RWPE1 (cell line): ENCODE data around the gene CORO2A.

Source experiments
- CTCF ChIA-PET: fragments of 350-600 bp; sonication (Branson Sonifier 250); formaldehyde crosslinking; extraction: SDS; loops from one replicate; lab custom pipeline; 2021; lab: Yijun Ruan, JAX
- POLR2A ChIA-PET: fragments of 400-600 bp; formaldehyde crosslinking; extraction: SDS; loops from one replicate; lab custom pipeline; 2020; ENCODE audit warnings: antibody characterized with exemption; ENCODE audit not compliant: low non-redundant PET; lab: Yijun Ruan, JAX
- DNase-seq: peaks from one replicate; pipeline ENCODE4 v3.0.0; 2012; ENCODE audit warnings: low spot score
- H3K27ac ChIP-seq: fragments of 450-650 bp; 2 replicates; pipeline ENCODE4 v1.5.1; 2017
- TF ChIP-seq, protein P1 (sequence below): fragments of 450-650 bp; conservative IDR thresholded peaks from 2 replicates; pipeline ENCODE4 v1.5.1; 2017; ENCODE audit warnings: low read depth, mild to moderate bottlenecking

CORO2A gene

DNA sequence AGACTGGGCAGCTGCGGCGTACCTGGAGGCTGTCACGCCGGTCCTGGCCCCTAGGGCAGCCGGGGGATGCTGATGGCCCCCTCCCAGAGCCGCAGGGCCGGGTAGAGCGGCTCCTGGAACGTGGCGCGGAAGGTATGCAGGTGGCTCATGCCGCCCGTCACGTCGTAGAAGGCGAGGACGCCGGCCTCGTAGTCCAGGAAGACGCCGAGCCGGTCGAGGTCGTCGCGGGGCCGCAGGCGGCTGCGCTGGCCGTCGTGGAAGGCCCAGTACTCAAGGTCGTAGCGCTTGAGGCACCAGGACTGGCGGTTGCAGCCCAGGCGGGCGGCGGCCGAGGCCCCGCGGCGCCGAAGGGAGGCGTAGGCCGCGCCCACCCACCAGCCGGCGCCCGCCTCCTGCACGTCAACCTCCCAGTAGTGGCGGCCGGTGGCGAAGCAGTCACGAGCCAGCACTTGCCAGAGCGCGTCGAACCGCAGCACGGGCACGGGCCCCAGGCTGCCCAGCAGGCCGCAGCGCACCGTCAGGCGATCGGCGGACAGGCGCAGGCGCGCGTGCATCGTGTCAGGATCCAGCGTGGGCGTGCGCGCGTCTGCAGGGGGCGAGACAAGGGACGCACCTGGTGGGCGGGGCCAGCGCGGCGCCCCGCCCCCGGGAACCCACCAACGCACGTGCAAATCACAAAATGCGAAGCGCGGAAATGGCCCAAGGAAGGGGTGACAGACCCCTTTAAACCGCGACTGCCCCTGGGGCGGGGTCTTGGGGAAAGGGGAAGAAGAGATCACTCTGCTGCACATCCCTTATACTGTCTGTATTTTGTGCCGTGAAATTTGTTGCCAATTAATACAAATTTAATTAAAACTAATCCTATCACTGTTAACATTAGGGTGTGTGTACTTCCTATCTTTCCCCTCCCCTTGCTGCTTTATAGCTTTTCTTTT lies 104.8 kb downstream of the CORO2A start:
- H3K27ac ChIP-seq = peak overlapping the region; percentile 69
- ChIA-PET POLR2A (no interaction called here), CTCF (interaction anchor here (0.6 to 0.7 kb wide), 2 partner anchors 8 to 72 kb away, joined by 3 read pairs; no protein-coding TSS in a partner anchor)

GRCh38 chr9:98086461-98086860 lies 106.0 kb downstream of the CORO2A start:
- ChIA-PET CTCF (interaction anchor here (1.0 kb wide), 1 partner anchor 12 kb away, joined by 3 read pairs; no protein-coding TSS in a partner anchor), POLR2A (interaction anchor here (1.0 kb wide), 1 partner anchor 9 kb away, joined by 3 read pairs; no protein-coding TSS in a partner anchor)
- no peak for DNase-seq
- peak overlapping the region; percentile 69 for H3K27ac ChIP-seq
- TF ChIP-seq, protein P1, sequence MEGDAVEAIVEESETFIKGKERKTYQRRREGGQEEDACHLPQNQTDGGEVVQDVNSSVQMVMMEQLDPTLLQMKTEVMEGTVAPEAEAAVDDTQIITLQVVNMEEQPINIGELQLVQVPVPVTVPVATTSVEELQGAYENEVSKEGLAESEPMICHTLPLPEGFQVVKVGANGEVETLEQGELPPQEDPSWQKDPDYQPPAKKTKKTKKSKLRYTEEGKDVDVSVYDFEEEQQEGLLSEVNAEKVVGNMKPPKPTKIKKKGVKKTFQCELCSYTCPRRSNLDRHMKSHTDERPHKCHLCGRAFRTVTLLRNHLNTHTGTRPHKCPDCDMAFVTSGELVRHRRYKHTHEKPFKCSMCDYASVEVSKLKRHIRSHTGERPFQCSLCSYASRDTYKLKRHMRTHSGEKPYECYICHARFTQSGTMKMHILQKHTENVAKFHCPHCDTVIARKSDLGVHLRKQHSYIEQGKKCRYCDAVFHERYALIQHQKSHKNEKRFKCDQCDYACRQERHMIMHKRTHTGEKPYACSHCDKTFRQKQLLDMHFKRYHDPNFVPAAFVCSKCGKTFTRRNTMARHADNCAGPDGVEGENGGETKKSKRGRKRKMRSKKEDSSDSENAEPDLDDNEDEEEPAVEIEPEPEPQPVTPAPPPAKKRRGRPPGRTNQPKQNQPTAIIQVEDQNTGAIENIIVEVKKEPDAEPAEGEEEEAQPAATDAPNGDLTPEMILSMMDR = no peak

More for the DNA sequence above, 104.8 kb downstream of the CORO2A start:
- TF ChIP-seq, protein P1 = no peak
- peak; percentile 69 for DNase-seq

GRCh38 chr9:98085944-98086343 lies 106.5 kb downstream of the CORO2A start:
- ChIA-PET POLR2A (no interaction called here), CTCF (interaction anchor here (3.1 kb wide), 1 partner anchor 12 kb away, joined by 16 read pairs; no protein-coding TSS in a partner anchor)
- TF ChIP-seq, protein P1 = no peak
- DNase-seq = no peak
- H3K27ac ChIP-seq = peak overlapping the region; percentile 31

- CTCF ChIA-PET = interaction anchor here (3.1 kb wide), 1 partner anchor 11 kb away, joined by 16 read pairs; no protein-coding TSS in a partner anchor
- POLR2A ChIA-PET = no interaction called here
- peak overlapping the region; percentile 26; the same call in 1 of the 2 replicates for H3K27ac ChIP-seq
- TF ChIP-seq, protein P1 = no peak
- DNase-seq = no peak
Observed at GRCh38 chr9:98085058-98085457, 107.4 kb downstream of the CORO2A start.

DNA sequence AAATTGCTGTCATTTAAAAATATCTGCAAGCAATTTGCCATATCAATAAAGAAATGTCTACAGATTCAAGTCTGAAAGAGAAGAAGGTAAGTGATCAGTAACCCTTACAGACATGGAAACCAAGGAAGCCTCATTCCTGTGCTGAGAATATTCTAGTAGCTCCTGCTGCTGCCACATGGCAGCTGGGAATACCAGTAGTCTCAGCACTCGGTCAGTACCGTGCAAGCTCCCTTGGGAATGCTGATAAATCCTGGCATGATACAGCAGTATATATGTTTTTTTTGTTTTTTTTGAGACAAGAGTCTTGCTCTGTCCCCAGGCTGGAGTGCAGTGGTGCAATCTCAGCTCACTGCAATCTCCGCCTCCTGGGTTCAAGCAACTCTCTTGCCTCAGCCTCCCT lies 108.0 kb downstream of the CORO2A start:
- no peak overlapping the region for H3K27ac ChIP-seq
- ChIA-PET CTCF (interaction anchor here (3.1 kb wide), 1 partner anchor 10 kb away, joined by 16 read pairs; no protein-coding TSS in a partner anchor), POLR2A (interaction anchor here (0.6 kb wide), 1 partner anchor 18 kb away, joined by 5 read pairs; no protein-coding TSS in a partner anchor)
- TF ChIP-seq, protein P1 = no peak
- no peak for DNase-seq

DNA sequence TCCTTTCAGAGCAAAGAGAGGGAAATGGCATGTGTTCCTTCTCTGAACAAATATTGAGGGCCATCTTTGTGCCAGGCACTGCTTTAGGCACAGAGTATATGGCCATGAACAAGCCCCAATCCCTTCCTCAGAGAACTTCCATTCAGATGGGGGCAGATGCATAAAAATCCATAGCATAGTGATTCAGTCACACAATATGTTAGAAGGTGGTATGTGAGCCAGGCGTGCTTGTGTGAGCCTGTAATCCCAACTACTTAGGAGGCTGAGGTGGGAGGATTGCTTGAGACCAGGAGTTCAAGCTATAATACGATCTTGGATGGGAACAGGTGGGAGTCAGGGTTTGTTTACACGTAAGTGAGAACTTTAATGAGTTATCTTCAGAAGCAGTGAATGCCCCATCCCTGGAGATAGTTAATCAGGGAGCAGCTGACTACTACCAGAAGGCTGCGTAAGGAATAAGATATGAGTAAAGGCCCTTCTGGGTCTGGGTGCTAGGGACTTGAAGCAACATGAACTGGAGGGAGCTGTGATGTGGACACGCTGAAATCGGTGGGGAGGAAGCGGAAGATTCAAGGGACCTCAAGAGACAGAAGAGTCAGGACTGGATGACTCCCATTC lies 108.8 kb downstream of the CORO2A start:
- POLR2A ChIA-PET = interaction anchor here (0.6 kb wide), 1 partner anchor 18 kb away, joined by 5 read pairs; no protein-coding TSS in a partner anchor
- CTCF ChIA-PET = interaction anchor here (3.1 kb wide), 1 partner anchor 10 kb away, joined by 16 read pairs; no protein-coding TSS in a partner anchor
- TF ChIP-seq, protein P1 = no peak
- no peak overlapping the region for H3K27ac ChIP-seq
- DNase-seq = no peak
